LHCN-M2 (cell line): ENCODE results near the gene PDE4C. TPM values are rescaled to one million over a fixed set of nuclear protein-coding genes. Genes with fewer than 3 reads are reported as not detected.

Source experiments
- DNase-seq: peaks from one replicate; pipeline ENCODE4 v3.0.0-alpha.2; 2012; ENCODE audit warnings: low read depth
- total RNA-seq: library from RNA; depleted of rRNA; stranded (reverse); fragments of >200 nt; gene quantifications from 2 replicates; pipeline ENCODE4 v1.2.3, GENCODE V29; 2014

Gene PDE4C
- total RNA-seq, 1 experiment from 2014 or later, result 0.17 TPM

GRCh38 chr19:18254546-18255503 lies 28.6 kb upstream of the PDE4C start:
- no peak for DNase-seq

GRCh38 chr19:18253716-18254115 lies 27.5 kb upstream of the PDE4C start:
- DNase-seq, result no peak

GRCh38 chr19:18253130-18253529 lies 26.9 kb upstream of the PDE4C start:
- no peak for DNase-seq

GRCh38 chr19:18252370-18252717 lies 26.1 kb upstream of the PDE4C start:
- no peak for DNase-seq

- DNase-seq, result peak; percentile 49
Measured at GRCh38 chr19:18251587-18252369, 25.5 kb upstream of the PDE4C start.

GRCh38 chr19:18249834-18250233 lies 23.6 kb upstream of the PDE4C start:
- DNase-seq, result no peak

- DNase-seq, result no peak
Measured at GRCh38 chr19:18245297-18245696, 19.1 kb upstream of the PDE4C start.

GRCh38 chr19:18239303-18239702 lies 13.1 kb upstream of the PDE4C start:
- no peak for DNase-seq

- DNase-seq, result no peak
Measured at GRCh38 chr19:18234194-18234593, 8.0 kb upstream of the PDE4C start.

- DNase-seq, result no peak
Measured at GRCh38 chr19:18233224-18233825, 7.1 kb upstream of the PDE4C start.

GRCh38 chr19:18232540-18233223 lies 6.4 kb upstream of the PDE4C start:
- no peak for DNase-seq

- no peak for DNase-seq
Measured at GRCh38 chr19:18231775-18232174, 5.5 kb upstream of the PDE4C start.

- DNase-seq, result no peak
Measured at GRCh38 chr19:18230941-18231734, 4.9 kb upstream of the PDE4C start.

GRCh38 chr19:18229915-18230314 lies 3.7 kb upstream of the PDE4C start:
- no peak for DNase-seq

GRCh38 chr19:18229474-18229873 lies 3.2 kb upstream of the PDE4C start:
- no peak for DNase-seq

GRCh38 chr19:18227781-18228271 lies 1.6 kb upstream of the PDE4C start:
- no peak for DNase-seq

GRCh38 chr19:18226956-18227780 lies 930 bp upstream of the PDE4C start:
- DNase-seq, result no peak

- DNase-seq, result no peak
Measured at GRCh38 chr19:18225355-18225701, 910 bp downstream of the PDE4C start.

- peak; percentile 97 for DNase-seq
Measured at GRCh38 chr19:18224525-18225354, 1.5 kb downstream of the PDE4C start.
